GM18873 (cell line): ENCODE measurements around the gene GDPD3.

Experiments
- ATAC-seq: cut with Tn5 transposase; IDR thresholded peaks from one replicate; pipeline ENCODE4 v1.9.1; 2021; ENCODE audit warnings: mild to moderate bottlenecking, moderate library complexity, moderate number of reproducible peaks; ENCODE audit not compliant: unreplicated experiment, low FRiP score

The GDPD3 gene

GRCh38 chr16:30082545-30083090 is 30.7 kb downstream of the GDPD3 start:
- ATAC-seq = no peak

- no peak for ATAC-seq
Observed at GRCh38 chr16:30079480-30079879, 33.9 kb downstream of the GDPD3 start.

GRCh38 chr16:30078744-30079143 is 34.6 kb downstream of the GDPD3 start:
- no peak for ATAC-seq

- no peak for ATAC-seq
Observed at GRCh38 chr16:30077656-30078055, 35.7 kb downstream of the GDPD3 start.

GRCh38 chr16:30076276-30076791 is 37.0 kb downstream of the GDPD3 start:
- no peak for ATAC-seq

GRCh38 chr16:30075503-30076275 is 37.6 kb downstream of the GDPD3 start, which contains the start of gene PPP4C:
PPP4C (plus strand) TSS chr16:30075994; CDS start chr16:30076378, 384 bp downstream.
- ATAC-seq = no peak

GRCh38 chr16:30070490-30070889 is 42.8 kb downstream of the GDPD3 start:
- ATAC-seq = no peak

- no peak for ATAC-seq
Observed at GRCh38 chr16:30069611-30070462, 43.5 kb downstream of the GDPD3 start.

GRCh38 chr16:30068750-30069610 is 44.4 kb downstream of the GDPD3 start:
- no peak for ATAC-seq

- ATAC-seq = no peak
Observed at GRCh38 chr16:30068333-30068732, 45.0 kb downstream of the GDPD3 start.

- ATAC-seq = no peak
Observed at GRCh38 chr16:30067584-30067916, 45.8 kb downstream of the GDPD3 start.

- ATAC-seq = no peak
Observed at GRCh38 chr16:30066761-30067583, 46.4 kb downstream of the GDPD3 start.

- ATAC-seq = peak; percentile 6
Observed at GRCh38 chr16:30065943-30066760, 47.2 kb downstream of the GDPD3 start.

- peak; percentile 65 for ATAC-seq
Observed at GRCh38 chr16:30065102-30065942, 48.0 kb downstream of the GDPD3 start, which contains the start of gene ALDOA. ALDOA (plus strand) TSS chr16:30065760; CDS start chr16:30066898, 1,138 bp downstream.

- ATAC-seq = no peak
Observed at GRCh38 chr16:30064729-30065101, 48.6 kb downstream of the GDPD3 start.

- ATAC-seq = no peak
Observed at GRCh38 chr16:30063893-30064728, 49.2 kb downstream of the GDPD3 start.
